Measurements from ENCODE around the gene FBXO24. TPM values are rescaled to one million over a fixed set of nuclear protein-coding genes. Genes with fewer than 3 reads are reported as not detected.

FBXO24 gene
- total and polyA plus RNA-seq, 2 of the 8 experiments (the other 6 are each of a cell fraction or from before 2014, with no cell fraction given) = 0.35 to 0.57 TPM

DNA sequence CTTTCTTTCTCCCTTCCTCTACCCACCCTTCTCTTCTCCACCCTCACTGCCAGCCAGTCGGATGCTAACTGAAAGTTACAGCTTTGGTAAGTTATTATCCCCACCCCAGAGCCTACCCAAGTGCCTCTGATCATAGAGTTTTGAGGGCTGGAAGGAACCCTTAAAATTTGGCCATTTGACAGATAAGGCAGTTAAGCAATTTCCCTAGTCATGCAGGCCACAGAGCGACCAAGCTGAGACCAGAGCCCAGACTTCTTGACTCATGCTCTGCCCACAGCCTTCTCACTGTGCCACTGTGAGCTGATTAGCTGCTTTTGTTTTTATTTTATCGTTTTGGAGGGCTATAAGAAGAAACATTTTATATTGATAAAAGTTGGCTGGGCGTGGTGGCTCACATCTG, 29.6 kb upstream of the FBXO24 start:
- no peak for FAIRE-seq
- WGBS, 2 experiments (ENCODE audit: extremely low coverage in 1 of 2, insufficient coverage in 1 of 2, insufficient read length in 1 of 2, insufficient replicate concordance in 2 of 2, low coverage in 1 of 2, low lambda C conversion rate in 2 of 2, missing lambda C conversion rate in 1 of 2) = 84% methylated on average over 4 of the region's 4 CpGs; no CpG with 5 or more reads in 1 of the 2 experiments

More for the DNA sequence above, 29.6 kb upstream of the FBXO24 start:
- no peaks in the 10 kb centered on the region for H3K79me2 ChIP-seq (ENCODE audit: control insufficient read depth in 1 of 2, insufficient read depth in 2 of 2, low read length in 2 of 2)
- H2AFZ ChIP-seq (ENCODE audit: low read length) = no peak overlapping the region
- no peak overlapping the region for H2AK5ac ChIP-seq (ENCODE audit: low read depth, low read length)
- H3K36me3 ChIP-seq (ENCODE audit: control insufficient read depth in 2 of 4, insufficient read depth in 4 of 4, low read length in 3 of 4) = peaks cover 4 to 15% (median 12%) of the 10 kb centered on the region in 4 experiments; a peak in 5 of 8 replicates
- H2BK15ac ChIP-seq (ENCODE audit: low read length) = no peak overlapping the region
- ChIA-PET CTCF (ENCODE audit: partially characterized antibody) (interaction anchor here (1.3 to 26.5 kb wide), 6 partner anchors 7 to 96 kb away, joined by 3 to 341 read pairs (median 6); partner anchors contain the start of genes NYAP1 and TSC22D4), POLR2A (ENCODE audit: partially characterized antibody) (interaction anchor here (0.7 to 1.8 kb wide), 2 partner anchors 11 to 26 kb away, joined by 3 to 4 read pairs; no protein-coding TSS in a partner anchor)
- no peak for DNase-seq (ENCODE audit: low read depth in 1 of 2, low spot score in 2 of 2)
- H3K9me3 ChIP-seq (ENCODE audit: insufficient read depth in 2 of 2, low read depth in 1 of 2, low read length in 1 of 2) = no peaks in the 10 kb centered on the region
- H2BK120ac ChIP-seq (replicated peaks; ENCODE audit: low read depth, low read length) = no peak overlapping the region
- no peak overlapping the region for H2BK12ac ChIP-seq (ENCODE audit: low read depth, low read length)
- H3K27ac ChIP-seq (ENCODE audit: low read depth, low read length) = no peak overlapping the region
- no peak overlapping the region for H3K9ac ChIP-seq (replicated peaks in 1 of 4; ENCODE audit: extremely low read depth in 1 of 4, low read depth in 3 of 4, low read length in 3 of 4)
- H4K20me1 ChIP-seq (replicated peaks in 1 of 2; ENCODE audit: control insufficient read depth in 1 of 2, insufficient read depth in 2 of 2, low read length in 2 of 2) = no peaks in the 10 kb centered on the region
- no peaks in the 10 kb centered on the region for H3K4me1 ChIP-seq (replicated peaks in 1 of 4; ENCODE audit: control insufficient read depth in 3 of 4, insufficient read depth in 4 of 4, low read length in 3 of 4)
- H3K23me2 ChIP-seq (ENCODE audit: low read depth, low read length) = no peaks in the 10 kb centered on the region
- H3K14ac ChIP-seq (ENCODE audit: insufficient read length) = no peak overlapping the region
- no peak overlapping the region for H4K5ac ChIP-seq (ENCODE audit: insufficient read length, low read depth, low read length)
- no peak overlapping the region for H3K4me3 ChIP-seq (ENCODE audit: extremely low read depth in 1 of 4, insufficient read depth in 2 of 4, low read depth in 3 of 4, low read length in 4 of 4)
- H3K23ac ChIP-seq (ENCODE audit: insufficient read length) = no peak overlapping the region
- H3K56ac ChIP-seq (replicated peaks; ENCODE audit: insufficient read length, low read depth, low read length) = no peak overlapping the region
- TF ChIP-seq KDM5A (IDR thresholded peaks at IDR 0.05; ENCODE audit: low read length) (no peak), TCF12 (IDR thresholded peaks at IDR 0.05; ENCODE audit: low read depth, low read length) (no peak), RXRA (IDR thresholded peaks at IDR 0.05; ENCODE audit: insufficient read depth, low read depth, low read length) (no peak), KDM1A (IDR thresholded peaks at IDR 0.05; ENCODE audit: borderline replicate concordance, low read length) (no peak), SIRT6 (IDR thresholded peaks at IDR 0.05; ENCODE audit: low read length) (no peak), YY1 (IDR thresholded peaks at IDR 0.05; ENCODE audit: low read depth, low read length) (no peak), TBP (IDR thresholded peaks at IDR 0.05; ENCODE audit: low read depth, low read length) (no peak), RNF2 (IDR thresholded peaks at IDR 0.05; ENCODE audit: borderline replicate concordance, low read depth, low read length, missing control alignments, poor library complexity, severe bottlenecking) (no peak), RAD21 (IDR thresholded peaks at IDR 0.05 in 1 of 2, conservative IDR thresholded peaks at IDR 0.05 in 1 of 2; ENCODE audit: low read depth in 2 of 2, low read length in 2 of 2) (no peak), POLR2A (IDR thresholded peaks at IDR 0.05; ENCODE audit: control extremely low read depth in 1 of 2, low read depth in 2 of 2, low read length in 2 of 2) (no peak)
- H2BK20ac ChIP-seq (ENCODE audit: low read length) = no peak overlapping the region
- no peak overlapping the region for H3K18ac ChIP-seq (ENCODE audit: extremely low read depth, low read length)
- H3K27me3 ChIP-seq (replicated peaks in 1 of 4; ENCODE audit: control insufficient read depth in 3 of 4, extremely low read depth in 1 of 4, insufficient read depth in 3 of 4, low read length in 3 of 4) = no peaks in the 10 kb centered on the region
- H3K79me1 ChIP-seq (ENCODE audit: low read depth, low read length) = no peaks in the 10 kb centered on the region
- H3K4ac ChIP-seq (replicated peaks; ENCODE audit: insufficient read length, low read depth, low read length) = no peak overlapping the region
- H4K91ac ChIP-seq (replicated peaks; ENCODE audit: insufficient read length, low read length) = no peak overlapping the region
- H2BK5ac ChIP-seq (ENCODE audit: low read depth, low read length) = no peak overlapping the region
- H3K4me2 ChIP-seq (ENCODE audit: insufficient read depth in 1 of 2, low read depth in 2 of 2, low read length in 2 of 2) = no peak overlapping the region
- H4K8ac ChIP-seq (ENCODE audit: extremely low read depth, insufficient read depth, low read length) = no peak overlapping the region

Measured in H1 (cell line).